ENCODE results near the gene CIZ1.

DNA sequence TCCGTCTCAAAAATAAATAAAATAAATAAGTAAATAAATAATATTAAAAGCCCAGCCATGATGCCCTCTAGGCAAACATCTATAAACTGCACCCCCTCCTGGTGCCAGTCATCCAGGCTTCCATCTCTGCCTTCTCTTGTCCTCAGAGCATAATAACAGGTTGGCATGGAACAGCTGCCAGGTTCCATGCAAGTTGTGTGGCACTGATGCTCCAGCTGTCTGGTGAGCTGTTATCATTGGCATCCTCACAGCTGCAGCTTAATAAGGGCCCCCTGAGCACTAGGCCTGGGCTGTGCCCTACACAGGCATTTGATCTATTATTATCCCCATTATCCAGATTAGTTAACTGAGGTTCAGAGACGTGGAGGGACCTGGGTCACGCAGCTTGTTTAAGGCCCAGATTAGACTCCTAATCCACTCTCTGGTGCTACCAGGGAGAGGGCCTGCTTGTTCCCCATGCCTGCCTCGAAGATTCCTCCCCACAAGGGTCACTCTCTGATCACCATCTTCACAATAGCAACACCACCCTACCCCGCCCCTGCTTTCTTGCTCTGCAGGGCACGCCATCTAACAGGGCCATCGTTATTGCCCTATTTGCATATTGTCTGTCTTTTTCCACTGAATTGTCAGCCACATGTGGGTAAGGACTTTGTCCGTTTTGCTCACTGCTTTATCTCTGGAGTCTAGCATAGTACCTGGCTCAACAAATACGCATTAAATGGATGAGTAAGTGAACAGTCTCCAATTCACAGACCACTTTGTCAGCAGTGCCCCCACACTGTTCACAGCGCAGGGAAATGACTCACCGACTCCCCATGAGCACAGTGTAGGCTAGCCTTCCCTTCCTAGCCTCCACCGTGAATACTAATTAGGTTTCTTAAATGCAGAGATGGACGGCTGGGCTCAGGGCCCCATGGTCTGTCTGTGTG lies 10.3 kb upstream of the CIZ1 start:
- TF ChIP-seq, protein P1, sequence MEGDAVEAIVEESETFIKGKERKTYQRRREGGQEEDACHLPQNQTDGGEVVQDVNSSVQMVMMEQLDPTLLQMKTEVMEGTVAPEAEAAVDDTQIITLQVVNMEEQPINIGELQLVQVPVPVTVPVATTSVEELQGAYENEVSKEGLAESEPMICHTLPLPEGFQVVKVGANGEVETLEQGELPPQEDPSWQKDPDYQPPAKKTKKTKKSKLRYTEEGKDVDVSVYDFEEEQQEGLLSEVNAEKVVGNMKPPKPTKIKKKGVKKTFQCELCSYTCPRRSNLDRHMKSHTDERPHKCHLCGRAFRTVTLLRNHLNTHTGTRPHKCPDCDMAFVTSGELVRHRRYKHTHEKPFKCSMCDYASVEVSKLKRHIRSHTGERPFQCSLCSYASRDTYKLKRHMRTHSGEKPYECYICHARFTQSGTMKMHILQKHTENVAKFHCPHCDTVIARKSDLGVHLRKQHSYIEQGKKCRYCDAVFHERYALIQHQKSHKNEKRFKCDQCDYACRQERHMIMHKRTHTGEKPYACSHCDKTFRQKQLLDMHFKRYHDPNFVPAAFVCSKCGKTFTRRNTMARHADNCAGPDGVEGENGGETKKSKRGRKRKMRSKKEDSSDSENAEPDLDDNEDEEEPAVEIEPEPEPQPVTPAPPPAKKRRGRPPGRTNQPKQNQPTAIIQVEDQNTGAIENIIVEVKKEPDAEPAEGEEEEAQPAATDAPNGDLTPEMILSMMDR (IDR thresholded peaks at IDR 0.05): no peak
- no peak for TF ChIP-seq POLR2A (IDR thresholded peaks at IDR 0.05)
